Ovary (tissue), 9 donors: ENCODE results near the gene NFASC. TPM values are rescaled to one million over a fixed set of nuclear protein-coding genes. Genes with fewer than 3 reads are reported as not detected.

Source experiments
- DNase-seq, 5 donors: peaks; one replicate each; pipeline ENCODE4 v3.0.0-alpha.2; 2019 to 2020
- H3K27ac ChIP-seq, 2 donors: fragments of 200-600 bp; one replicate each; pipeline versions ENCODE4 v1.5.1 to v1.8.0; 2019 to 2022
- H3K27me3 ChIP-seq: fragments of 200-600 bp; one replicate; pipeline ENCODE4 v1.8.0; 2022
- H3K36me3 ChIP-seq: fragments of 200-600 bp; sonication (generic); one replicate; pipeline ENCODE4 v1.5.1; 2019
- H3K4me1 ChIP-seq: one replicate; pipeline ENCODE4 v1.8.1; 2013; ENCODE audit warnings: mild to moderate bottlenecking, moderate library complexity; ENCODE audit not compliant: insufficient read depth
- H3K4me3 ChIP-seq: fragments of 200-600 bp; sonication (generic); one replicate; pipeline ENCODE4 v1.5.1; 2017
- H3K9me3 ChIP-seq, 2 donors: fragments of 200-600 bp in 1 of 2; sonication (generic) in 1 of 2; one replicate each; pipeline versions ENCODE4 v1.5.1 to v1.8.1; 2013 to 2019; ENCODE audit warnings: mild to moderate bottlenecking in 1 of 2, moderate library complexity in 1 of 2
- EP300 ChIP-seq: sonication (generic); formaldehyde crosslinking; IDR thresholded peaks from one replicate; pipeline ENCODE4 v1.6.1; 2017; ENCODE audit warnings: antibody characterized with exemption
- POLR2A ChIP-seq: fragments of 450-650 bp; IDR thresholded peaks from one replicate; pipeline ENCODE4 v1.6.1; 2017; ENCODE audit warnings: antibody characterized with exemption, mild to moderate bottlenecking, moderate library complexity
- WGBS, 3 donors: extraction: QIAGEN DNeasy Blood & Tissue Kit in 1 of 3; methylation state at CpG; one replicate each; pipeline versions ENCODE4 v1.1.5 to v1.1.7; 2013 to 2017; 5-methylcytosine and 5-hydroxymethylcytosine counted together
- intact Hi-C, 4 donors: fragments of 100-400 bp; cut with DNase I; formaldehyde crosslinking; loops; one replicate each; pipeline versions ENCODE4 v1.11.0 to v1.15.1; 2022 to 2023
- polyA plus RNA-seq, 2 donors: library from polyadenylated mRNA; stranded (reverse); fragments of 200-250 nt in 1 of 2; fragments of 350-450 nt in 1 of 2; fragmentation: Illumina TruSeq in 1 of 2; extraction: RNeasy Lipid Tissue Mini Kit (QIAGEN cat#74804) in 1 of 2; gene quantifications; one replicate each; pipeline ENCODE4 v1.2.3, GENCODE V29; 2013 to 2014
- total RNA-seq, 7 donors: library from RNA; depleted of rRNA in 2 of 7; stranded (reverse); fragments of >200 nt in 2 of 7; fragmentation: NEBNext Ultra II Directional in 3 of 7; extraction: Animal tissue kit (Norgen Biotek cat#: 25700) in 3 of 7; gene quantifications; one replicate each; pipeline versions ENCODE4 v1.1.0 to v1.2.4, GENCODE V29; 2016 to 2023
- TF ChIP-seq, protein P1 (sequence below), 3 donors: fragments of 450-650 bp in 2 of 3; fragments of 200-600 bp in 1 of 3; IDR thresholded peaks; one replicate each; pipeline versions ENCODE4 v1.5.1 to v1.8.0; 2016 to 2022; ENCODE audit warnings: antibody characterized with exemption in 3 of 3, mild to moderate bottlenecking in 1 of 3
- donor health status: DM: no; HTN: no; CAD: no; lungs with moderate emphysema.
- donor health status: DM: no; HTN: no; CAD: no.
- donor health status: Bipolar disorder and iron deficiency.
- donor health status: DM: yes; HTN: yes; CAD: no.
- donor health status: DM: no; HTN: no; CAD: no.
- donor health status: DM: yes; HTN: yes; CAD: no.

Gene NFASC
- total and polyA plus RNA-seq, 9 donors, result 9.3 to 73.2 (median 20.9) TPM

DNA sequence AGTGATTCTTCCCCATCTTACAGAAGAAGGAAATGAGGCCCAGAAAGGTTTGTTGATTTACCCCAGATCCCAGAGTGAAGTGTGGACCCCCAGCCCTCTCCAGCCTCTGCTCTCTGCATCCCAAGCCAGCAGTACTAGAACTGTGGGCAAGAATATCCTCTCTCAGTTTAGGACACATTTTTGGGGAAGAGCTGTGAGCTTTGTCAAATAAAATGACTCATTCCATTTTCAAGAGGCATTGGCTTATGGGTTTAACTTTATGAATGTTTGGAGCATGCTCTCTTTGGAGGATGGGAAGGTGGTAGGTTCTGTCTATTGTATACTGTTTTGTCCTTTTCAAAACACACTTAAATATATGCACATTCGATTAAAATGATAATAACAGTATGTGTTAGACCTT is 101.8 kb downstream of the NFASC start:
- TF ChIP-seq POLR2A, result no peak
- no peak for TF ChIP-seq EP300
- TF ChIP-seq, protein P1, sequence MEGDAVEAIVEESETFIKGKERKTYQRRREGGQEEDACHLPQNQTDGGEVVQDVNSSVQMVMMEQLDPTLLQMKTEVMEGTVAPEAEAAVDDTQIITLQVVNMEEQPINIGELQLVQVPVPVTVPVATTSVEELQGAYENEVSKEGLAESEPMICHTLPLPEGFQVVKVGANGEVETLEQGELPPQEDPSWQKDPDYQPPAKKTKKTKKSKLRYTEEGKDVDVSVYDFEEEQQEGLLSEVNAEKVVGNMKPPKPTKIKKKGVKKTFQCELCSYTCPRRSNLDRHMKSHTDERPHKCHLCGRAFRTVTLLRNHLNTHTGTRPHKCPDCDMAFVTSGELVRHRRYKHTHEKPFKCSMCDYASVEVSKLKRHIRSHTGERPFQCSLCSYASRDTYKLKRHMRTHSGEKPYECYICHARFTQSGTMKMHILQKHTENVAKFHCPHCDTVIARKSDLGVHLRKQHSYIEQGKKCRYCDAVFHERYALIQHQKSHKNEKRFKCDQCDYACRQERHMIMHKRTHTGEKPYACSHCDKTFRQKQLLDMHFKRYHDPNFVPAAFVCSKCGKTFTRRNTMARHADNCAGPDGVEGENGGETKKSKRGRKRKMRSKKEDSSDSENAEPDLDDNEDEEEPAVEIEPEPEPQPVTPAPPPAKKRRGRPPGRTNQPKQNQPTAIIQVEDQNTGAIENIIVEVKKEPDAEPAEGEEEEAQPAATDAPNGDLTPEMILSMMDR (IDR thresholded peaks at IDR 0.05), result no peak
- no peaks in the 10 kb centered on the region for H3K27me3 ChIP-seq
- H3K27ac ChIP-seq, result no peak overlapping the region
- H3K4me3 ChIP-seq, result no peak overlapping the region
- intact Hi-C loops, result no loop called here
- DNase-seq, result no peak
- H3K9me3 ChIP-seq, result no peaks in the 10 kb centered on the region
- H3K4me1 ChIP-seq, result no peaks in the 10 kb centered on the region
- WGBS, 3 donors, result 82 to 93% (median 83%) methylated on average over 1 of the region's 1 CpG
- H3K36me3 ChIP-seq, result no peaks in the 10 kb centered on the region

DNA sequence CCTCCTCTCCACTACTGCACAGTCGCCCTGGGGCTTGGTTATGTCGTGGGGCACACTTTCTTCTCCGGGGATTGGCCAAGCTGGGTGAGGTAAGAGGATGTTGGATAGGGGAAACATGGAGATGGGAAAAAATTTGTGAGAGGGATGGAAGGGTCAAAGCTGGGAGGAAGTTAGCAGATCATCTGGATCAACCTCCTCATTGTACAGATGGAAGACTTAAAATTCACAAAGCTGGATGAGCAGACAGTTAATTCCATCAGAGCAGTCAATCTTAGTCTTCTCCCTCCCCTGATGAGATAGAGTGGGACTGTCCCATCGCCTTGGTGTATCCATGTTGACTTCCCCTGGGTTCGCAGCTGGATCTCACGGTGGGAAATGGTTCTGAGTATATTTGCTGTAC is 102.8 kb downstream of the NFASC start:
- Histone ChIP-seq H3K27ac (no peak overlapping the region), H3K27me3 (no peaks in the 10 kb centered on the region), H3K9me3 (no peaks in the 10 kb centered on the region), H3K36me3 (no peaks in the 10 kb centered on the region), H3K4me3 (no peak overlapping the region), H3K4me1 (no peaks in the 10 kb centered on the region)
- intact Hi-C loops, result no loop called here
- DNase-seq, result no peak
- TF ChIP-seq, protein P1 (IDR thresholded peaks at IDR 0.05), result no peak
- TF ChIP-seq EP300, result no peak
- TF ChIP-seq POLR2A, result no peak
- WGBS, 3 donors, result 58 to 66% (median 64%) methylated on average over 6 of the region's 6 CpGs

DNA sequence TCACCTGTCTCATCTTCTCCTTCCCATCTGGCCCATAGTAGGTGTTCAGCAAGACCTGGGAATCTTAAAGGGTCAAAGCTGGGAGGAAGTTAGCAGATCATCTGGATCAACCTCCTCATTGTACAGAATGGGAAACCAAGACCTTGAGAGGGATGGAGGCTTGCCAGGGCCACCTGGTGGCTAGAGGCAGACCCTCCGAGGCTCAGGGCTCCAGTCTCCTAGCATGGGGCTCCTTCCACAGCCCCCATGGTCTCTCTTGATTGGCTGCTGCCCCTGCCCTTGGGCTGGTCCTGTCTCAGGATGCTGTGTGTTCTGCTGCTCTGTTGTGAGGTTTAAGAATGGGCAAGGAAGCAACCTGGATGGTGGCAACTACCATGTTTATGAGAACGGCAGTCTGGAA is 103.7 kb downstream of the NFASC start:
- Histone ChIP-seq H3K4me3 (no peak overlapping the region), H3K36me3 (no peaks in the 10 kb centered on the region), H3K27ac (no peak overlapping the region), H3K27me3 (no peaks in the 10 kb centered on the region), H3K4me1 (no peaks in the 10 kb centered on the region), H3K9me3 (no peaks in the 10 kb centered on the region)
- DNase-seq, result no peak
- WGBS, 3 donors, result 63 to 73% (median 73%) methylated on average over 2 of the region's 2 CpGs
- TF ChIP-seq EP300 (no peak), POLR2A (no peak)
- TF ChIP-seq, protein P1 (IDR thresholded peaks at IDR 0.05), result no peak
- intact Hi-C loops, result no loop called here

DNA sequence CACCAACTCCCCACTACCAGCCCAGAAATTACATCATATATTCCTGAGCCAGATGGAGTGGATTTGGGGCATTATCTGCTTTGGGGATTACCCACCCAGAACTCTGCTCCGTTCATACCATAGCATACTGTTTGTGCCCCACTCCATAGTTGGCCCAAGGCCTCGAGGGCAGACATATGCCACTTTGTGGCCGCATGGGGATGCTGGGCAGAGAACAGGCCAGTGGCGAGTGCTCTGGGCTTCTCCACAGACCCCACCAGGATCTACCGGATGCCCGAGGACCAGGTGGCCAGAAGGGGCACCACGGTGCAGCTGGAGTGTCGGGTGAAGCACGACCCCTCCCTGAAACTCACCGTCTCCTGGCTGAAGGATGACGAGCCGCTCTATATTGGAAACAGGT is 104.4 kb downstream of the NFASC start:
- no peaks in the 10 kb centered on the region for H3K27me3 ChIP-seq
- no peak overlapping the region for H3K4me3 ChIP-seq
- DNase-seq, result no peak
- H3K9me3 ChIP-seq, result no peaks in the 10 kb centered on the region
- no peaks in the 10 kb centered on the region for H3K4me1 ChIP-seq
- intact Hi-C loops, result loop anchor here in 2 of 4 donors (5.0 kb wide), 3 partner anchors 87 to 282 kb away; no protein-coding TSS in a partner anchor
- WGBS, 3 donors, result 76 to 78% (median 78%) methylated on average over 12 of the region's 12 CpGs
- TF ChIP-seq POLR2A, result no peak
- no peak for TF ChIP-seq EP300
- TF ChIP-seq, protein P1 (IDR thresholded peaks at IDR 0.05), result no peak
- H3K36me3 ChIP-seq, result no peaks in the 10 kb centered on the region
- H3K27ac ChIP-seq, result no peak overlapping the region
